ENCODE data around the gene FGF8. TPM values are rescaled to one million over a fixed set of nuclear protein-coding genes. Genes with fewer than 3 reads are reported as not detected.
A peak's percentile ranks its signal among the peaks of the same experiment; 100 is the strongest.

The FGF8 gene
- total RNA-seq, 1 experiment from 2014 or later, result 14.3 TPM

GRCh38 chr10:101759309-101760247 is 16.3 kb downstream of the FGF8 start:
- H3K36me3 Mint-ChIP-seq (ENCODE audit: insufficient read depth in 1 of 3, low read depth in 3 of 3), result no peaks in the 10 kb centered on the region
- H4K8ac ChIP-seq (replicated peaks; ENCODE audit: insufficient read length, low read depth, low read length), result no peak overlapping the region
- H2BK12ac ChIP-seq (ENCODE audit: insufficient read length, low read depth, low read length), result no peak overlapping the region
- H3K79me2 ChIP-seq (ENCODE audit: insufficient read depth, low read length), result no peaks in the 10 kb centered on the region
- H4K91ac ChIP-seq (ENCODE audit: insufficient read length, low read depth, low read length), result no peak overlapping the region
- H3K27me3 Mint-ChIP-seq (ENCODE audit: low read depth), result peaks cover 22% of the 10 kb centered on the region
- H2AFZ ChIP-seq (ENCODE audit: low read length), result no peak overlapping the region
- H3K27ac Mint-ChIP-seq, result no peak overlapping the region; a peak in 1 of 7 replicates
- DNase-seq, result peak; percentile 61
- H3K56ac ChIP-seq (ENCODE audit: insufficient read length, low read depth, low read length), result peak overlapping the region; percentile 75
- H3K4me1 Mint-ChIP-seq, result peaks cover 12 to 25% of the 10 kb centered on the region in 2 experiments
- 0 out of 2 replicates have a peak overlapping the region, but pooled peaks have one; percentile 29 for H3K14ac ChIP-seq (ENCODE audit: insufficient read depth, low read length)
- H3K23ac ChIP-seq (ENCODE audit: insufficient read length, low read depth, low read length), result no peak overlapping the region
- H2BK5ac ChIP-seq (ENCODE audit: insufficient read length, low read length), result no peak overlapping the region
- peak overlapping the region; percentile 14 for H3K4me2 ChIP-seq (ENCODE audit: insufficient read depth, insufficient read length, low read length)
- H3K4ac ChIP-seq (ENCODE audit: low read depth, low read length), result no peak overlapping the region
- no peak overlapping the region for H3T11ph ChIP-seq (ENCODE audit: low read length)
- WGBS (ENCODE audit: extremely low coverage, insufficient read length, low lambda C conversion rate), result no CpG with 5 or more reads among the region's 12 CpGs
- H3K4me1 ChIP-seq (ENCODE audit: insufficient read depth, low read length), result no peaks in the 10 kb centered on the region; the same call in 1 of the 2 replicates
- H3K79me1 ChIP-seq (ENCODE audit: insufficient read depth, low read depth, low read length, poor library complexity, severe bottlenecking), result no peaks in the 10 kb centered on the region
- no peaks in the 10 kb centered on the region for H3K9me3 ChIP-seq (ENCODE audit: control insufficient read depth, low read depth, low read length)
- no peak overlapping the region for H3K18ac ChIP-seq (ENCODE audit: insufficient read length, low read depth, low read length)
- no peak overlapping the region for H3K27ac ChIP-seq (ENCODE audit: insufficient read length, low read depth, low read length)
- no peak overlapping the region for H2BK15ac ChIP-seq (ENCODE audit: low read depth, low read length)
- no peak overlapping the region for H3K4me3 Mint-ChIP-seq
- H3K9ac ChIP-seq (ENCODE audit: extremely low read depth, insufficient read length, low read length), result no peak overlapping the region
- no peaks in the 10 kb centered on the region; a peak in 1 of 5 replicates for H3K9me3 Mint-ChIP-seq
- no peaks in the 10 kb centered on the region for H3K23me2 ChIP-seq (ENCODE audit: insufficient read length, low read depth, low read length, poor library complexity, severe bottlenecking)
- no peaks in the 10 kb centered on the region for H4K20me1 ChIP-seq (ENCODE audit: control insufficient read depth, insufficient read depth, insufficient read length)
- H2BK120ac ChIP-seq (ENCODE audit: low read depth, low read length, poor library complexity, severe bottlenecking), result no peak overlapping the region
- H2BK20ac ChIP-seq (ENCODE audit: low read depth, low read length, poor library complexity, severe bottlenecking), result no peak overlapping the region
- no peak overlapping the region for H2AK5ac ChIP-seq (ENCODE audit: insufficient read length, low read length)
- H4K5ac ChIP-seq (ENCODE audit: insufficient read length, low read depth, low read length), result no peak overlapping the region
- H3K27me3 ChIP-seq (ENCODE audit: insufficient read depth, low read length), result no peaks in the 10 kb centered on the region; the same call in 1 of the 2 replicates
- no peak for TF ChIP-seq CTCF (conservative IDR thresholded peaks at IDR 0.05)
